Heart left ventricle (tissue), 16 donors: Measurements from ENCODE around the gene CARS2. TPM values are rescaled to one million over a fixed set of nuclear protein-coding genes. Genes with fewer than 3 reads are reported as not detected.

ENCODE experiments used
- ATAC-seq, 4 donors: fragments of 200-7000 bp; cut with Tn5 transposase; one replicate each; pipeline ENCODE4 v1.9.1; 2020 to 2022; ENCODE audit warnings: moderate library complexity in 4 of 4, mild to moderate bottlenecking in 3 of 4, moderate number of reproducible peaks in 1 of 4
- DNase-seq, 5 donors: peaks; one replicate each; pipeline ENCODE4 v3.0.0-alpha.2; 2020
- H3K27ac ChIP-seq, 12 donors: fragments of 200-600 bp; sonication (generic) in 4 of 12; one replicate each; pipeline versions ENCODE4 v1.5.0 to v1.8.0; 2016 to 2022; ENCODE audit warnings: mild to moderate bottlenecking in 2 of 12
- H3K27me3 ChIP-seq, 9 donors: fragments of 200-600 bp; sonication (generic) in 2 of 9; one replicate each; pipeline versions ENCODE4 v1.5.1 to v1.8.0; 2016 to 2022; ENCODE audit warnings: mild to moderate bottlenecking in 3 of 9
- H3K36me3 ChIP-seq, 9 donors: fragments of 200-600 bp; sonication (generic) in 2 of 9; one replicate each; pipeline versions ENCODE4 v1.5.0 to v1.8.0; 2018 to 2022; ENCODE audit warnings: mild to moderate bottlenecking in 2 of 9
- H3K4me1 ChIP-seq, 12 donors: fragments of 200-600 bp; sonication (generic) in 4 of 12; one replicate each; pipeline versions ENCODE4 v1.5.0 to v1.8.0; 2016 to 2022; ENCODE audit warnings: mild to moderate bottlenecking in 3 of 12
- H3K4me3 ChIP-seq, 12 donors: fragments of 200-600 bp; sonication (generic) in 4 of 12; one replicate each; pipeline versions ENCODE4 v1.5.0 to v1.8.0; 2017 to 2022; ENCODE audit warnings: mild to moderate bottlenecking in 9 of 12, moderate library complexity in 4 of 12
- H3K9me3 ChIP-seq, 12 donors: fragments of 200-600 bp; sonication (generic) in 4 of 12; one replicate each; pipeline versions ENCODE4 v1.5.0 to v1.8.0; 2016 to 2022; ENCODE audit warnings: mild to moderate bottlenecking in 1 of 12
- POLR2A ChIP-seq, 2 donors: fragments of 450-650 bp; IDR thresholded peaks; one replicate each; pipeline ENCODE4 v1.6.1; 2017; ENCODE audit warnings: antibody characterized with exemption in 2 of 2, mild to moderate bottlenecking in 2 of 2, moderate library complexity in 2 of 2
- WGBS, 4 donors: extraction: QIAGEN DNeasy Blood & Tissue Kit in 2 of 4; methylation state at CpG; one replicate each; pipeline versions ENCODE4 v1.1.5 to v1.1.7; 2013 to 2018; 5-methylcytosine and 5-hydroxymethylcytosine counted together
- intact Hi-C, 10 donors: fragments of 100-400 bp; cut with DNase I; formaldehyde crosslinking; loops; one replicate each; pipeline versions ENCODE4 v1.11.1 to v1.14.2; 2022
- polyA plus RNA-seq, 2 donors: library from polyadenylated mRNA; stranded (reverse); fragments of 200-250 nt; gene quantifications; one replicate each; pipeline ENCODE4 v1.2.3, GENCODE V29; 2013
- total RNA-seq, 9 donors: library from RNA; depleted of rRNA in 2 of 9; stranded (reverse); fragments of >200 nt in 2 of 9; fragmentation: NEBNext Ultra II Directional in 3 of 9; extraction: Animal tissue kit (Norgen Biotek cat#: 25700) in 3 of 9; gene quantifications; one replicate each; pipeline versions ENCODE4 v1.1.0 to v1.2.4, GENCODE V29; 2016 to 2023
- TF ChIP-seq, protein P1 (sequence below), 12 donors: fragments of 200-600 bp; sonication (generic) in 4 of 12; IDR thresholded peaks; one replicate each; pipeline versions ENCODE4 v1.5.0 to v1.8.0; 2018 to 2022; ENCODE audit warnings: antibody characterized with exemption in 12 of 12, mild to moderate bottlenecking in 5 of 12
- donor health status: ischemic (EF 13 %, LVEDD 7.1; RV severe dilation, severe dysfunction).
- donor health status: healthy with polysubstance abuse.
- donor health status: DM: no; HTN: yes; CAD: no.
- donor health status: DM: no; HTN: no; CAD: no.
- donor health status: ischemic (EF 25% LVEDD 6.9; RV normal size, moderate dysfunction).
- donor health status: ischemic (EF 25% LVEDD 5.7; RV mildly dilated, moderate dysfunction).
- donor health status: healthy.
- donor health status: DM: yes; HTN: yes; CAD: no.
- donor health status: ischemic (EF 35%, LVEDD 5.7; RV mildly dilated, moderate dysfunction).
- donor health status: nonischemic (EF 11% LVEDD 7.7; RV severe dilation, severe dysfunction).
- donor health status: DM: yes; HTN: yes; CAD: no.
- donor health status: PGD.
- donor health status: ischemic (EF 29% LVEDD 5.4; RV normal size, mild dysfunction).
- donor health status: nonischemic (EF 23%, LVEDD 6.1; RV moderate dilation, normal function).

CARS2 gene
- total and polyA plus RNA-seq, 11 donors = 35.4 to 78.5 (median 44.3) TPM

DNA sequence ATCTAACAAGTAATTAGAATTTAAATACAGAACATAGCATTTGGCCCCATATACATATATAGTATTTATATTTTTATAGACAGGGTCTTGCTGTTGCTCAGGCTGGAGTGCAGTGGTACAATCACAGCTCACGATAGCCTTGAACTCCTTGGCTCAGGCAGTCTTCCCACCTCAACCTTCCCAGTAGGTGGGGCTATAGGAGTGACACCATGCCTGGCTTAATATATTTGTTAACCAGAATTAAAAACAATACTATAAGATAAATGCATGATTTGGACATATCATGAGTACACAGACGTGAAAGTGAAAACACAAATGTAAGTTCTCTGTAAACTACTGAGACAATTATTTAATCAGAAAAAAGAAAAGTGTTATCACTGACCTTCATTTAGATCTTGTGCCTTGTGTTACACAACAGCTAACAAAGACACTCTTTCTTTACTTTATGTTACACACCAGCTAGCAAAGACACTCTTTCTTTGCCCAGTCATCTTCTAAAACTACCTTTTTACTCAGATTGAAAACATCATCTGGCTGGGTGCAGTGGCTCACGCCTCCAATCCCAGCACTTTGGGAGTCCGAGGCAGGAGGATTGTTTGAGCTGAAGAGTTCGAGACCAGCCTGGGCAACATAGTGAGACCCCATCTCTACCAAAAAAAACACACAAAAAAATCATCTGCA is 22.6 kb downstream of the CARS2 start:
- Histone ChIP-seq H3K9me3 (no peaks in the 10 kb centered on the region), H3K4me3 (no peak overlapping the region), H3K27ac (peak overlapping the region in 1 of 12 donors; percentile 85), H3K36me3 (peaks cover 0 to 95% (median 78%) of the 10 kb centered on the region in 9 donors), H3K4me1 (no peaks in the 10 kb centered on the region), H3K27me3 (no peaks in the 10 kb centered on the region)
- TF ChIP-seq, protein P1, sequence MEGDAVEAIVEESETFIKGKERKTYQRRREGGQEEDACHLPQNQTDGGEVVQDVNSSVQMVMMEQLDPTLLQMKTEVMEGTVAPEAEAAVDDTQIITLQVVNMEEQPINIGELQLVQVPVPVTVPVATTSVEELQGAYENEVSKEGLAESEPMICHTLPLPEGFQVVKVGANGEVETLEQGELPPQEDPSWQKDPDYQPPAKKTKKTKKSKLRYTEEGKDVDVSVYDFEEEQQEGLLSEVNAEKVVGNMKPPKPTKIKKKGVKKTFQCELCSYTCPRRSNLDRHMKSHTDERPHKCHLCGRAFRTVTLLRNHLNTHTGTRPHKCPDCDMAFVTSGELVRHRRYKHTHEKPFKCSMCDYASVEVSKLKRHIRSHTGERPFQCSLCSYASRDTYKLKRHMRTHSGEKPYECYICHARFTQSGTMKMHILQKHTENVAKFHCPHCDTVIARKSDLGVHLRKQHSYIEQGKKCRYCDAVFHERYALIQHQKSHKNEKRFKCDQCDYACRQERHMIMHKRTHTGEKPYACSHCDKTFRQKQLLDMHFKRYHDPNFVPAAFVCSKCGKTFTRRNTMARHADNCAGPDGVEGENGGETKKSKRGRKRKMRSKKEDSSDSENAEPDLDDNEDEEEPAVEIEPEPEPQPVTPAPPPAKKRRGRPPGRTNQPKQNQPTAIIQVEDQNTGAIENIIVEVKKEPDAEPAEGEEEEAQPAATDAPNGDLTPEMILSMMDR (IDR thresholded peaks at IDR 0.05) = peak in 9 of 12 donors; percentile 13 to 44 (median 27)
- no peak for TF ChIP-seq POLR2A (IDR thresholded peaks at IDR 0.05)
- ATAC-seq (peak in 1 of 4 donors; percentile 37), DNase-seq (no peak)
- 71 to 87% (median 83%) methylated on average over 5 of the region's 5 CpGs for WGBS, 4 donors
- intact Hi-C loops = loop anchor here in 2 of 10 donors (5.0 to 10.0 kb wide), 2 partner anchors 131 to 134 kb away; no protein-coding TSS in a partner anchor

DNA sequence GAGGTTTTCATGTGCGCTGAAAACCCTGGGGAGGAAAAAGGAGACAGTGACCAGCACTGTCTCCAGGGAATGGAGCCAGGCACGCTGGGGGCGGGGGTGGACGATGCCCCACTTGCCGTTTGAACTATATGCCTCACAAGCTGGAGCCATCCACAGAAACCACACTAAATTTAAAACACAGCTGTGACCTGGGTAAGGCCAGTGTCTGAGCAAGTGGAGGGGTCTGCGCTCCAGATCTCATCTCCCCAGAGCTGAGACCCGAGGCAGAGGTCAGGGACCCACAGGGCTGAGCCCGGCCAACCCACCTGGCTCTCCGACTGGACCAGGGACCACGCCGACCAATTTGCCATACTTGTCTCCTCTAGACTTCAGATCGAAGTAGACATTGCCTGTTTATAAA is 23.2 kb downstream of the CARS2 start:
- Histone ChIP-seq H3K4me1 (no peaks in the 10 kb centered on the region), H3K4me3 (no peak overlapping the region), H3K27me3 (no peaks in the 10 kb centered on the region), H3K36me3 (peaks cover 0 to 94% (median 78%) of the 10 kb centered on the region in 9 donors), H3K27ac (peak overlapping the region in 1 of 12 donors; percentile 85), H3K9me3 (no peaks in the 10 kb centered on the region)
- 90 to 94% (median 92%) methylated on average over 12 of the region's 12 CpGs for WGBS, 4 donors
- TF ChIP-seq POLR2A (IDR thresholded peaks at IDR 0.05) = no peak
- TF ChIP-seq, protein P1 (IDR thresholded peaks at IDR 0.05) = no peak
- no peak for ATAC-seq
- intact Hi-C loops = loop anchor here in 2 of 10 donors (5.0 to 10.0 kb wide), 2 partner anchors 132 to 135 kb away; no protein-coding TSS in a partner anchor
- no peak for DNase-seq

DNA sequence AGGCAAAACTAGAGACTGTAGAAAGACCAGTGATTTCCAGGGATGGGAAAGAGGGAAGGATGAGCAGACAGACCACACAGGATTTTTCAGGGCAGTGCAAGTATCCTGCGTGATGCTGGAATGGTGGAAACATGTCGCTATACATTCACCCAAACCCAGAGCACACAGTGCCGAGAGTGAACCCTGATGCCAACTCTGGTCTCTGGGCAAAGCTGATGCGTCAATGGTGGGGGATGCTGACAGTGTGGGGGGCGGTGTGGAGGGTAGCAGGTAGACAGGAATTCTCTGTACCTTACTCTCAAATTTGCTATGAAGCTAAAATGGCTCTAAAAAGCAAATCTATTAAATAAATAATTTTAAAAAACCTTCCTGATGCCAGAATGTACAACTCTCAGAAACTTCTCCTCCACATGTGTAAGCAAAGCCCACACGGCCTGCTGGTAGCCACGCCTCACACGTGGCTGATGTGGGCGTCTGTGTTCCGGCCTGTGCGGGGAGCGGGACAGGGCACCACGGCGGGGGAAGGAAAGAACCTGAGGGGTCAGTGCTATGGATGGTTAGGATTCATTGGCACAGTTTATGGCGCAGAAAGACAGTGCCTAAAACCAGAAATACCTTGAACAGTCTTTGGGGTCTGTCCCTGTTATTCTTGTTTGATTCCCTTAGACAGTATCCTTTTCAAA is 23.9 kb downstream of the CARS2 start:
- intact Hi-C loops = loop anchor here in 2 of 10 donors (5.0 to 10.0 kb wide), 2 partner anchors 133 to 135 kb away; no protein-coding TSS in a partner anchor
- WGBS, 4 donors = 87 to 91% (median 89%) methylated on average over 15 of the region's 15 CpGs

More for the DNA sequence above, 23.9 kb downstream of the CARS2 start:
- H3K9me3 ChIP-seq = no peaks in the 10 kb centered on the region
- peak overlapping the region in 1 of 12 donors; percentile 85 for H3K27ac ChIP-seq
- no peaks in the 10 kb centered on the region for H3K27me3 ChIP-seq
- peaks cover 0 to 87% (median 70%) of the 10 kb centered on the region in 9 donors for H3K36me3 ChIP-seq
- no peak overlapping the region for H3K4me3 ChIP-seq
- ATAC-seq (no peak), DNase-seq (no peak)
- TF ChIP-seq, protein P1 (IDR thresholded peaks at IDR 0.05) = no peak
- TF ChIP-seq POLR2A (IDR thresholded peaks at IDR 0.05) = no peak
- no peaks in the 10 kb centered on the region for H3K4me1 ChIP-seq
